HTR-8/SVneo (cell line): ENCODE results near the gene EEFSEC.

Experiments used
- DNase-seq: peaks from one replicate; pipeline ENCODE4 v3.0.0; 2011; ENCODE audit warnings: low spot score, mixed read lengths; ENCODE audit not compliant: insufficient read length
- FAIRE-seq: peaks from 2 replicates; lab custom pipeline; 2011; peaks lifted over from hg19 to GRCh38; lab: Jason Lieb, UNC

Gene EEFSEC

DNA sequence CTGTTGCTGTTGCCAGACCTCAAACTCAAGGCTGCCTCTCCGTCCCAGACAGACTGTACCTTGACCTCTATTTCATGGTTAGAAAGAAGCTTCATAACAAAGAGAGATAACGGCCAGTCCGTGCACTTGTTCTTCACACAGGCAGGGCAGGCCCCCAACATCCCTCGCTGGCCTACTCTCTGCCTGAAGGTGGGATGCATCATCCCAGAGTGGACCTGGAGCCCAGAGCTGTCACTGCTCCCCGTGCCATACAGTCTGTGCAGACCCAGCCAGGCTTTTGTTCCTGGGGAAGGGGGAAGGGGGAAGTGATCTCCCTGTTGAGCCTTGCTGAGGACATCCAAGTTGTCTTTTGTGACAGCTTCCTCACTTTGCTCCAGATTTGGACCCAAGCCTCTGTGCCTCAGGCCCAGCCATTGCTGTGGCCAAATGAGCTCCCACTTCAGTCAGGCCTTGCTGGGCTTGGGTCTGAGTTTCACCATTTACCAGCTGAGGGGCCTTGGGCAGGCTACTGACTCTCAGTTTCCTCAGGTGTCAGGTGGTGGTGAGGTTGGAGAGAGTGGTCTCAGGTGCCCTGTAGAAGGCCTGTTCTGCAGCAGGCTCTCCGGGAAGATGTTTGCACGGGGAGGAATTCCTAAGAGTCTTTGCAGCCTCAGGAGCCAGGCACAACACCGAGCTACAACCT is 171.8 kb downstream of the EEFSEC start:
- FAIRE-seq, result no peak

DNA sequence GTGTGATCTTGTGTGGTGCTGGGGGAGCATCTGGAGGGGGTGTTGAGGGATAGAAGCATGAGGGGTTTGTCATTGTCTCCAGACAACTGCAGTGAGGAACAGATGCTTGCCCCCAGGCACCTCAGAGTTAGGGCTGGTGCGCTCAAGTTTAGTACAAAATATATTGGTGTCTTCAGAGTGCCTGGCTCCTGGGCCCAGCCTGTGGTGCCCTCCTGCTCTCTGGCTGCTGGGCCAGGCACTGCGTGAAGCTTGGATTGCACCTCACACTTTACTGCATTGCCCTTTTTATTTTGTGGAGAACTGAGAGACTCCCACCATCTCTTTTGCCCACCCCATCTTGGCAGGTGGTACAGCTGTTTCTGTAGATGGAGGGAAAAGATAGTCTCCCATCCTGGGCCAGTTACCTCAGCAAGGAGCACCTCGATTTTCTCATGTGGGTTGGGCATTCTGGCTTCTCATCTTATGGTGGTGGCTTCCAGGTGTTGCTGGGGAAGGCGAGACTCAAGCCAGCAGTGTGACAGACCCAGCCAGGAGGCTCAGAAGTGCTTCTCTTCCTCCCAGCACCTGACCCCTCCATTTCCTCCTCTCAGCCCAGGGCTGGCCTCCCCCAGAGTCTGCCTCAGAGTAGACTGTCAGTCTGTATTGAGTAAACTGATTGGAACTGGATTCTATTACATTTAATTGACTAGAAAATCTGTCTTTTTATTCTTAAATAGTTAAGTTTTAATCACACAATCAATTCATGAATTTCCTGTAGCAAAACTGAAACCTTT is 173.0 kb downstream of the EEFSEC start:
- DNase-seq (no peak), FAIRE-seq (no peak)

More for the DNA sequence above, 171.8 kb downstream of the EEFSEC start:
- DNase-seq, result no peak

DNA sequence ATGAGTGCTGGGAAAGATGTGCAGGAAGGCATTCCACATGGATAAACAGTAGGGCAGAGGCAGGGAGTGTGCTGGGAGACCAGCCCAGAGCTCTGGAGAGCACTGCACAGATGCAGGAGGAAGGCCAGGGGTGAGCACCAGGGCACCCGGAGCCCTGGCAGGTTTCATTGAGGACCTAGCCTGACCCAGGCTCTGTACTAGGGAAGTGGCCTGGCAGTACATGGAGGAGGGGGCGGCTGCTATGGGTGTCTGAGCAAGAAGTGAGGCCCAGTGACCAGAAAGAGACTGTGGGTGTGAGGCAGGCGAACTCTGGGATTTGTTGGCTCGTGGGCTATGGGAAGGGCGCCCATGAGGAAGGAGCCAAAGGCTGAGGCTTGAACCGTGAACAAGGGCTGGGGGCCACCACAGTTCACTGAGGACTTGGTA is 174.3 kb downstream of the EEFSEC start:
- no peak for FAIRE-seq

DNA sequence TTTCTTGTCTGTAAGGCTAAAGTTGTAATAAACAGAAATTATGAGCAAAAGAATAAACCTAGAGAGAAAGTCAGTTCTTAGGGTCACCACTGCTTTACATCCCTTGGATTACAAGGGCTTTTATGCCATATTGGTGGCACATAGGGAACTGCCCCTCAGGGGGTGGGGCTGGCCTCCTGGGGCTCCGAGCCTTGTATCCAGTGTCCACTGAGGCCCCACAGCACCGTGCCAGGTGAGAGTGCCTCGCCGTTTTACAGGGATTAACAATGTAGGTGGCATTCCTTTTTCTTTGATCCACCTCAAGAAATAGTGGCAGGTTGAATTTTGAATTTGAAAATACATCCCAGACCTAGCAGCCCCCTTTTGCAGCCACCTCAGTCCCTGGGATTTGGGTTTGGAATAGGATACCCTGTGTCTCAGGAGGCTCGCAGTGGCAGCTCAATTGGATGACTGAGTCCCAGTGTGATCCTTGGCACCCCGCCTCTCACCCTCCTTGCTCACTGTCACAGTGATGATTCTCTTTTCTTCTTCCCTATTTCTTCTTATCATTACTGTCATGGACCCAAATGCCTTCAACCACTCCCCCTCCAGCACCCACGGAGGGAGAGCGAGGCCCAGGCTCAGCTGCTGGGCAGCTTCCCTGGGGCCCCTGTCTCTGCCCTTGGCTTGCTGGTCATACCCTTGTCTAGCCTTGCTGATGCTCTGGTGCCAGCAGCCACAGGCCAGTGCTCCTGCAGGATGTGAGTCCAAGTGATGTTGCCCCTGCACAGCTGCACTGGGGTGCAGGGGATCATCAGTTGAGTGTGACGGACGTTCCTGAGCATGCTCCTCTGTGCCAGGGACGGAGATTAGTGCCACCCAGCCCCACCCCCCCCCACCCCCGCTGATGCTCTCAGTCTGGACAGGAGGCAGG is 175.5 kb downstream of the EEFSEC start:
- FAIRE-seq, result no peak

More for the DNA sequence above, 174.3 kb downstream of the EEFSEC start:
- no peak for DNase-seq

DNA sequence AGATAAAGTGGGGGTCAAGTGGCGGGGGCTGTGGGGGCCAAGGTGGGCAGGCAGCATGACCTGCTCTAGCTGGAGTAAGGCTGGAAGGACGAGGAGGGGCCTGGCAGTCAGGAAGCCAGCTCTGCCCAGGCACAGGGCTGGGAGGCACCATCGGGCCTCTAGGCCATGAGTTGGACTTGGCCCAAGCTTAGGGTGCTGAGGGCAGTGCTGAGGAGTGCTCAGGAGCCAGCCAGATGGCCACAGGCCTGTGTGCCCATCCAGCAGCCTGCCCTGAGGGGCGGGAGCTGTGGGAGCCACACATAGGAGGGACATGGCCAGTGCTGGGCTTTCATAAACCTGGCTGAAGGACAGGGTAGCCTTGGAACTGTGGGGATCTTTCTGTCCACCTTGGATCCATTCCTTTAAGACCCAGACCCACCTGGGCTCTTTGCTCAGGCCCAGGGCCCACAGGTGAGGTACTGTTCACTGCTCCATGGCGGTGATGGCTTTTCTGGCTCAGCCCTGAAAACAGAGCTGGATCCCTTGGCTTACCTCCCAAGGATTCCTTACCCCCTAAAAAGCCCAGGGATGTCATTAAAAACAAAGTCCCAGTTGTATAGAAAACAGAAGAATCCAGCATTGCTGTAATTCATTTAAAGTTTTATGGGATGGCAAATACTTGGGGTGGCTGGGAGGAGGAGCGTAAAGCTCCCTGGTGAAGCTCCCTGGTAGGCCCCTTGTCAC is 176.4 kb downstream of the EEFSEC start:
- no peak for FAIRE-seq

More for the DNA sequence above, 175.5 kb downstream of the EEFSEC start:
- DNase-seq, result no peak

DNA sequence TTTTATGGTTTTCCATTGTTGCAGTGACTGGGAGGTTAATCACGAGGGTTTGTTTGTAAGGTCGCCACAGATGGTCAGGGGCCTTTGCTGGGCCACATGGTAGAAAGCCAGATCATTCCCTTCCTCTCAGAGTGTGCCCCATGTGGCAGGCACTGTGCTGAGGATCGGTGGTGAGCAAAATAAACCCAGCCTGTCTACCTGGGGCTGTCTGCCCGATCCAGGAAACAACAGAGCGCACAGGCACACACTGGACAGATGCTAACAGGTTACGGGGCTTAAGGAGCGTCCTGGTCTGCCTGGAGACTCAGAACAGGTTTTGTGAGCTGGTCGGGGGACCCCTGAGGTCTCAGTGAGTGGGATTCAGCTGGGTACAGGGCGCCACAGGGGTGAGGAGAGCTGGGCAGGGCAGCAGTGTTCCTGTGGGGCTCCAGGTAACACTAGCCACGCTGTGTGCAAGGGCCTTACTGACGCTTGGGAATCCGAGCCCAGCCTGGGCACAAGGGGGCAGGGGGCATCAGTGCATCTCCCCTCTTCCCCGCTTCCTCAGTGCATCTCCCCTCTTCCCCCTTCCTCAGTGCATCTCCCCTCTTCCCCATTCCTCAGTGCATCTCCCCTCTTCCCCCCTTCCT is 177.0 kb downstream of the EEFSEC start:
- no peak for DNase-seq
- no peak for FAIRE-seq

More for the DNA sequence above, 176.4 kb downstream of the EEFSEC start:
- no peak for DNase-seq

DNA sequence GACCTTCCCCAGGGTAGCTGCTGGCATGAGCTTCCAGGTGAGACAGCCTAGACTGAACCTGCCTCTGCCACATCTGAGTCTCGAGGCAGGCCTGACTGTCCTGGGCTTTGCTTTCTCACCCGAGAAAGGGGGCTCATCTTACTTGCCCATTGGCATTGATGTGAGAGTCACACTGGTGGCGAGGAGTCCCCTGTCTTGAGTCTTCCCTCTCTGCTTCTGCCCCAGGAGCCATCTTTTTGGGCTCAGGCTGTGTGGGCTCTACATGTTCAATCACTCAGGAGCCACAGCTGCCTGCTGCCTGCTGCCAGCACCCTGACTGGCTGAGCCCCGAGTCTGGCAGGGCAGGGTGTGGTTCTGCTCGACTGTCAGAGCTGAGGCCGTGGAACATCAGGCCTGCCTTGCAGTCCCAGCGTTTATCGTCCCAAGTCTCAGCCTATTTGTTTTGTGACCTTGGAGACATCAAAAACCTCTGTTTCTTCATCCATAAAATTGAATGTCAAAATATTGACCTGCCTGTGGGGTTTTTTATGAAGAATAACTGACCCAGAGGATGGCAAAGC is 180.9 kb downstream of the EEFSEC start:
- DNase-seq (no peak), FAIRE-seq (no peak)

DNA sequence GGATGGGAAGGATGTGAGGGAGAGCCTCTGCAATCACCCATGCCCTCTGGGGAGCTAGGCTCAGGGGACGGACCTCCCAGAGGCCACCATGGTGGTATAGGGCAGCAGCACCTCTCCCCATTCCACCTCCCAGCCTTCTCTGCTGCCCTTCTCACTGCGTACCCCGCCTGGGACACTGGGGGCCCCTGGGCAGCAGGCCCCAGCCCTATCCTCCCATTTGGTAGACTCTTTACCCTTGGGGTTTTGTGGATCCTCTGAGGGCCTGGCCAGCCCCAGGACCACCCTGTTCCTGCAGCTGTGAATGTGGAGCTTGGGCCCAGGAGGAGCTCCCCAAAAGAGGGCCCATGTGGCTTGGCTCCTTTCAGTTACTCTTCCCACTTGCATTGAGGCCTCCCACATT is 181.5 kb downstream of the EEFSEC start:
- no peak for FAIRE-seq
- no peak for DNase-seq

DNA sequence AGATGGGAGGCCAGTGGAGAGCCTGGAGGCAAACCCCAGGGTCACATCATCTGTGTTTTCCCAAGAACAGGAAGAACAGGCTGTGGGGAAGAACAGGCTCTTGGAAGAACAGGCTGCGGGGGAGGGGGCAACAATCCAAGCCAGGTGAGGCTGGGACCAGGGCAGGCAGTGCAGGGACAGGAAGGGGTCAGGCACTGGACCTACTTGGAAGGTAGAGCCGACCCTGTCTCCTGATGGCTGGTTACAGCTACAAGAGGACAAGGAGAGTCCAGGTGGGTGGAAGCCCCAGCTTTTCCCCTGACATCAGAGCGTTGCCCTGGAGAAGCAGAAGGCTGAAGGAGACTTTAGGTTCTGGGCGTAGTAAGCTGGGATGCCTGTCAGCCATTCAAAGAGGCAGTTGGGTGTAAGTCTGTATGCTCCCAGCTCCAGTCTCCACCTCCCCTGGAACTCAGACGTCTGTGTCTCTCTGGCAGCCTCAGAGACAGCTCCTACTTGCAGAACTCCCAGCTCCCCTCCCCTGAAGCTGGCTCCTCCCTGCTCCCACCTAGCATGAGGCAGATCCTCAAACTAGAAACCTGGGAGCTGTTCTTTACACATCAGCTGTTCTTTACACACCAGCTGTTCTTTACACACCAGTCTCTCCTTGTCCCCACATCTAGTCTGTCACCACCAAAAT is 182.5 kb downstream of the EEFSEC start:
- DNase-seq (no peak), FAIRE-seq (no peak)

DNA sequence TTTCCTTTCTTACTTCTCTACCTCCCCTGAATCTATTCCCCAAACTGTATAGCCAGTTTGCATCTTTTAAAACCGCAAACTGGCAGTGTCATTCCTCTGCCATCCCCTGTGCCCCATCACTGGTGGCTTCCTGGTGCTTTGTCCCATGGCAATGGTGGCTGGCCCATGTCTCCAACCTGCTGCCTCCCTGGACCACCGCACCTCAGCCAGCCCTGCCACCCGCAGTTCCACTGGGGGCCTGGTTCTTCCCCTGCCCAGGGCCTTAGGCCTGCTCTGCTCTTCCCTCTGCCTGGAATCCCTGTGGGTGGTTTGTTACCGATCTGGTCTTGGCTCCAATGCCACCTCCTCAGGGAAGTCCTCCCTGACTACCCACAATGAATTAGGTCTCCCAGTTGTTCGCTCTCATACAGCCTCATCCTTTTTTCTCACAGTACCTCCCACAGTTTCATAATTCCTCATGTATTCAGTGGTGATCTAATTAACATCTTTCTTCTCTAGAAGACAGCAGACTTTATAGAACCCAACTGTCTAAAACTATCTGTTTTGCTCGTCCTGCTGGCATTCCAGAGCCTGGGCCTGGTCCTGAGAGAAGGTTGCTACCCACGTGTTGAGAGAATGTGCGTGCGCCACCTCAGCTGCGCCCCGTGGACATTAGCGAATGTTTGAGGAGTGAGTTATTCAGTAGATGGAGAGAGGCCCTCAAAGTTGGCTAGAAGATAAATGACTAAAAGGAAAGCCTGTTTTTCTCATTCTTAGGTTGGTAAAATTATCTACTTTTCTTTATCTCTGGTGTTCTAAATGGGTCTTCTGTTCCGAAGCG is 183.3 kb downstream of the EEFSEC start:
- DNase-seq (no peak), FAIRE-seq (no peak)

DNA sequence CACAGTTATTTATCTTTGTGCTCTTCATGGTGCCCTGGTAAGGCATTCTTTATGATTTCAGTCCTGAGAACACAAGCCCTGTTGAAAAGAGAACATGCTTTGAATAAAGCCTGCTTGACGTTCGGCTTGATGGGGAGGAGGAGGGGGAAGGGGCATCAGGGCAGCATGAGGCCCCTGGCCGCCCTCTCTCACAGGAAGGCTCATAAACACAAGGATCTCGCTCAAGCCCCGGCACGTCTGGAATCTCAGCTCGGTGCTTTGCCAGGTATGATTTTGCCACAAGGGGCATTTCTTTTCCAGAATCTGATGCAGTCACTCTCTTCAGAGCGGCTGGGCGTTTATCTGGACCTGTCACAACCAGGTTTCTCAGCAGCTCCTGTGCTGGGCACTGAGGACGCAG is 184.0 kb downstream of the EEFSEC start:
- DNase-seq (no peak), FAIRE-seq (no peak)

DNA sequence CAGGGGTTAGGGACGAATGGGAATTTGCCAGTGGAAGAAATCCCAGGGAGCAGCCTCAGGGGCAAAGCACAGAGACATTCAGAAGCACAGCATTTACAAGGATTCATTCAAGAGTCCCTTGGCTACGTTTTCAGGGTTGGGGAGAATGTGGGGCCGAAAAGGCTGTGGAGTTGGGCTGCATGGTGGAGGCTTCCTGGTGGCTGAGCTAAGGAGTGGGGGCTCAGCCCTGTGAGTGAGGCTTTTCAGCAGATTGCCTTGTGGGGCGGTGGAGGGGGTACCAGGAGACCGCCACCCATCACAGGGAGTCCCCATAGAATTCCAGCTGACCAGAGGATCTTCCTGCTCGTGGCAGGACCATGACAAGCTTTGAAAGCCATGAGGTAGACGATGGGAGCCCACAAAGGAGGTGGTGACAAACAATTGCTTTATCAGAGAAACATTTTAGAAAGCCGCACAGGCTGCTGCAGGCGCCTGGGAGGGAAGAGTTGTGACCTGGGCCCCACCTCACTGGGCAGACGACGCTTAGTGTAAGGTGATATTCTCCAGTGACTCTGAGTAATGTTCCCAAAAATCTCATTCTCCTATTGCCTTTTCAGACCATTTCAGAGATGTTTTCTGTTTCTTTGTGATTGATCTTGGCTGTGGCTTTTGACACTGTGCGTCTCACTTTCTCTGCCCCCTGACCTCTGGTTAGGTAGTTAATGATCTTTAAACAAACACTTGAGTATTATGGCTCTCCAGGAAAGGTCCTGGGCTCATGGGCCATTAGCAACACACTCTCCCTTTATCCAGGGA is 185.5 kb downstream of the EEFSEC start:
- DNase-seq (no peak), FAIRE-seq (no peak)

DNA sequence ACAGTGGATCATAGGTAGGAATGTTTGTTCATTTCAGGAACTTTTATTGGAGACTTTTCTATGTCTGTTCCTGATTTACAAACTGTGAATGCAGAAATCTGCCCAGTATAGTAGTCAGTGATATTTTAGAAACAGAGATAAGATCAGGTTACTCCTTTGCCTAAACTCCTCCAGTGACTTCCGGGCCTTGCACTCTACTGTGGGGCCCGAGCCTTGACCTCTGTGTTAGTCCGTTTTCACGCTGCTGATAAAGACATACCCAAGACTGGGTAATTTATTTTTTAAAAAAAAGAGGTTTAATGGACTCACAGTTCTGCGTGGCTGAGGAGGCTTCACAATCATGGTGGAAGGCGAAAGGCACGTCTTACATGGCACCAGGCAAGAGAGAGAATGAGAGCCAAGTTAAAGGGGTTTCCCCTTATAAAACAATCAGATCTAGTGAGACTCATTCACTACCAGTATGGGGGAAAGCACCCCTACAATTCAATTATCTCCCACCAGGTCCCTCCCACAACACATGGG is 186.3 kb downstream of the EEFSEC start:
- DNase-seq (no peak), FAIRE-seq (no peak)

DNA sequence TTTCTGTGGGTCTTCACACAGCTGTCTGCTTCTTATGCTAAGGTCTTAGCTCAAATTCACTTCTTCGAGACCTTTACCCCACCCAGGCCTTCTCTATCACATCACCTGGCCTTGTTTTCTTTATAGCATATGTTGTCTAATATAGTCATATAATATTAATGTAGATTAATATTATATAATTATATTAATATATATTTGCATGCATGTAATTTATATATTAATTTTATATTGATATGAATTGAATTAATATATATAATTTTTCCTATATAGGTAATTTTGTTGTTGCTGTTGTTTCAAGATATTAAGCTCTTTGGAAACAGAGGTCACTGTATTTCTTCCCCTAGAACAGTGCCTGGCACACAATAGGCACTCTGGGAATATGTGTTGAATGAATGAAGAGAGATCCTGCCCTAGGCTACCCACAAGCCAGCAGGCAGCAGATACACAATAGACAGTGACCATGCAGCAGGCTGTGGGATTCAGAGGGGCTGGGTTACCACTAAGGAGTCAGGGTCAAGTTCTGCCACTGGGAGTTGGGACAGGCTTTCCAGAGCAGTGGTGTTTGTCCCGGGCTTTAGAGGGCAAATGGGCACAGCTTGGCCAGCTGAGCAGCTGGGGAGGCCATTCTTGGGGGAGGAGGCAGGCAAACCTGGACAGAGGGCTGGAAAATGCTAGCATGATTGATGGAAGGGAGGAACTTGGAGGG is 187.1 kb downstream of the EEFSEC start:
- FAIRE-seq (no peak), DNase-seq (no peak)

DNA sequence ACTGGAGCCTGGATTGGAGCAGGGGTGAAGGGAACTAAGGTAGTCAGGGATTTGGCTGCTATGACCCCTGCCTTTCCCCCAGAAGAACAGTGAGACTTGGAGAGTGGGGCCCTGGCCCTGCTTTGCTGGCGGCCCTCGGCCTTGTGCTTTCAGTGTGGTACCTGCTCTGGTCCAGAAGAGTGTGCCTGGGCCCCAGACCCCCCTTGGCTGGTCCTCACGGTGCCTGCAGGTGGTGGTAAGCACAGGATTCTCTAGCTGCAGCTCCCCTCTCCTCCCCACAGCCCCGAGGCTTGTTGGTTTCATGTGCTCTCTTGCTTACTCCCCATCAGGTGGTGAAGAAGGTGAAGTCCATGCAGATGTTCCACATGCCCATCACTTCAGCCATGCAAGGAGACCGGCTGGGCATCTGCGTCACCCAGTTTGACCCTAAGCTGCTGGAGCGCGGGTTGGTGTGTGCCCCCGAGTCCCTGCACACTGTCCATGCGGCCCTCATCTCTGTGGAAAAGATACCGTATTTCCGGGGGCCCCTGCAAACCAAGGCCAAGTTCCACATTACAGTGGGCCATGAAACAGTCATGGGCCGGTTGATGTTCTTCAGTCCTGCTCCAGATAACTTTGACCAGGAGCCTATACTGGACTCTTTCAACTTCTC is 187.7 kb downstream of the EEFSEC start:
- DNase-seq (no peak), FAIRE-seq (no peak)
